OCI-LY7 (cell line): ENCODE measurements around the gene SMTN. TPM values are rescaled to one million over a fixed set of nuclear protein-coding genes. Genes with fewer than 3 reads are reported as not detected.

Experiments
- BruUV-seq: library from RNA; stranded (reverse); fragments of 400-500 nt; replicated peaks from 2 replicates; lab custom pipeline; 2021; lab: Mats Ljungman, UMichigan
- CTCF ChIA-PET: fragments of 300-600 bp; sonication (Branson Sonifier 250); formaldehyde crosslinking; loops from one replicate; lab custom pipeline; 2022; ENCODE audit warnings: antibody characterized with exemption; ENCODE audit not compliant: unreplicated experiment; lab: Charles Lee
- POLR2A ChIA-PET: fragments of 300-600 bp; sonication (Branson Sonifier 250); formaldehyde crosslinking; loops from one replicate; lab custom pipeline; 2022; ENCODE audit warnings: antibody characterized with exemption; lab: Charles Lee
- DNase-seq: peaks from one replicate; pipeline ENCODE4 v3.0.0-alpha.2; 2015; ENCODE audit warnings: low spot score
- H2AFZ ChIP-seq: fragments of 200-600 bp; sonication (generic), shearing (Covaris generic); 2 replicates; pipeline ENCODE4 v1.6.1; 2014; ENCODE audit warnings: mild to moderate bottlenecking, antibody characterized with exemption, low read length, moderate library complexity
- H3K27ac ChIP-seq: fragments of 200-600 bp; sonication (generic); 2 replicates; pipeline ENCODE4 v1.5.1; 2014; ENCODE audit warnings: mixed run types, low read depth, mild to moderate bottlenecking, moderate library complexity, low read length, inconsistent platforms; ENCODE audit not compliant: poor library complexity, severe bottlenecking
- H3K36me3 ChIP-seq: fragments of 200-600 bp; sonication (generic); 2 replicates; pipeline ENCODE4 v1.6.1; 2014; ENCODE audit warnings: mild to moderate bottlenecking, antibody characterized with exemption, low read length, moderate library complexity, mixed read lengths; ENCODE audit not compliant: insufficient read depth
- H3K4me1 ChIP-seq: fragments of 200-600 bp; sonication (generic); 2 replicates; pipeline ENCODE4 v1.5.1; 2014; ENCODE audit warnings: mild to moderate bottlenecking, low read length; ENCODE audit not compliant: insufficient read depth, poor library complexity, severe bottlenecking
- H3K4me2 ChIP-seq: fragments of 200-600 bp; sonication (generic); 2 replicates; pipeline ENCODE4 v1.6.1; 2014; ENCODE audit warnings: mild to moderate bottlenecking, low read length
- H3K4me3 ChIP-seq: fragments of 200-600 bp; sonication (generic); 2 replicates; pipeline ENCODE4 v1.5.1; 2014; ENCODE audit warnings: mild to moderate bottlenecking, low read depth, low read length; ENCODE audit not compliant: poor library complexity, severe bottlenecking
- H3K79me2 ChIP-seq: fragments of 200-600 bp; sonication (generic); 2 replicates; pipeline ENCODE4 v1.6.1; 2016; ENCODE audit warnings: low read depth, mild to moderate bottlenecking, low read length, moderate library complexity, mixed read lengths; ENCODE audit not compliant: insufficient read depth
- H3K9me2 ChIP-seq: fragments of 200-600 bp; sonication (generic); 2 replicates; pipeline ENCODE4 v1.6.1; 2016; ENCODE audit warnings: mild to moderate bottlenecking, low read length, mixed read lengths; ENCODE audit not compliant: insufficient read depth
- H3K9me3 ChIP-seq: fragments of 200-600 bp; sonication (generic); 2 replicates; pipeline ENCODE4 v1.6.1; 2014; ENCODE audit warnings: mild to moderate bottlenecking, mixed run types, low read length, mixed read lengths
- H4K20me1 ChIP-seq: fragments of 200-600 bp; sonication (generic); 2 replicates; pipeline ENCODE4 v1.6.1; 2014; ENCODE audit warnings: mild to moderate bottlenecking, antibody characterized with exemption, low read length, moderate library complexity, mixed read lengths; ENCODE audit not compliant: insufficient read depth
- EZH2phosphoT487 ChIP-seq: fragments of 200-600 bp; sonication (generic); IDR thresholded peaks from 2 replicates; pipeline ENCODE4 v1.6.1; 2018; ENCODE audit warnings: low read depth, borderline replicate concordance, mild to moderate bottlenecking, mixed run types, antibody characterized with exemption, low read length, moderate library complexity, mixed read lengths
- intact Hi-C: fragments of 100-400 bp; cut with micrococcal nuclease; formaldehyde crosslinking; loops from one replicate; pipeline ENCODE4 v1.10.0; 2022; ENCODE audit not compliant: unreplicated experiment
- total RNA-seq, 2 experiments: library from RNA; depleted of rRNA in 1 of 2; stranded (reverse); fragments of >200 nt in 1 of 2; shearing (Covaris generic) in 1 of 2; gene quantifications; 2 replicates each; pipeline ENCODE4 v1.2.3, GENCODE V29; 2014 to 2022
- TF ChIP-seq, protein P1 (sequence below): fragments of 200-600 bp; sonication (generic); conservative IDR thresholded peaks from 2 replicates; pipeline ENCODE4 v1.5.1; 2014; ENCODE audit warnings: mild to moderate bottlenecking, antibody characterized with exemption, low read length, moderate library complexity, mixed read lengths

Gene SMTN
- total RNA-seq, 2 experiments from 2014 or later = 16.9 to 35.4 TPM

DNA sequence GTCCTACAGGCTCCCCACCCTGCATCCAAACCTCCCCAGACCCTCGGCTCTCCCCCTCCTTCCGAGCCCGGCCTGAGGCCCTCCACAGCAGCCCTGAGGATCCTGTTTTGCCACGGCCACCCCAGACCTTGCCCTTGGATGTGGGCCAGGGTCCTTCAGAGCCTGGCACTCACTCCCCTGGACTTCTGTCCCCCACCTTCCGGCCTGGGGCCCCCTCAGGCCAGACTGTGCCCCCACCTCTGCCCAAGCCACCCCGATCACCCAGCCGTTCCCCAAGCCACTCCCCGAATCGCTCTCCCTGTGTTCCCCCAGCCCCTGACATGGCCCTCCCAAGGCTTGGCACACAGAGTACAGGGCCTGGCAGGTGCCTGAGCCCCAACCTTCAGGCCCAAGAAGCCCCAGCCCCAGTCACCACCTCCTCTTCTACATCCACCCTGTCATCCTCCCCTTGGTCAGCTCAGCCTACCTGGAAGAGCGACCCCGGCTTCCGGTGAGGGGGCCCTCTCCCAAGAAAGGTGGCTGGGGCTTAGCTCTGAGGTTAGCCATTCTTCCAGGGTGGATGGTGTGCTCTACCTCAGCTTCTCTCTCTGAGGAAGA is 44.5 kb downstream of the SMTN start:
- DNase-seq = no peak
- H3K9me2 ChIP-seq = no peaks in the 10 kb centered on the region
- H2AFZ ChIP-seq = no peak overlapping the region
- BruUV-seq = no TSS peak
- peaks cover 8% of the 10 kb centered on the region for H3K4me1 ChIP-seq
- H3K27ac ChIP-seq = no peak overlapping the region
- H3K4me3 ChIP-seq = no peak overlapping the region
- CTCF ChIA-PET = no interaction called here
- intact Hi-C loops = no loop called here
- no peak overlapping the region for H3K4me2 ChIP-seq
- H4K20me1 ChIP-seq = no peaks in the 10 kb centered on the region
- no peak for TF ChIP-seq EZH2phosphoT487
- TF ChIP-seq, protein P1, sequence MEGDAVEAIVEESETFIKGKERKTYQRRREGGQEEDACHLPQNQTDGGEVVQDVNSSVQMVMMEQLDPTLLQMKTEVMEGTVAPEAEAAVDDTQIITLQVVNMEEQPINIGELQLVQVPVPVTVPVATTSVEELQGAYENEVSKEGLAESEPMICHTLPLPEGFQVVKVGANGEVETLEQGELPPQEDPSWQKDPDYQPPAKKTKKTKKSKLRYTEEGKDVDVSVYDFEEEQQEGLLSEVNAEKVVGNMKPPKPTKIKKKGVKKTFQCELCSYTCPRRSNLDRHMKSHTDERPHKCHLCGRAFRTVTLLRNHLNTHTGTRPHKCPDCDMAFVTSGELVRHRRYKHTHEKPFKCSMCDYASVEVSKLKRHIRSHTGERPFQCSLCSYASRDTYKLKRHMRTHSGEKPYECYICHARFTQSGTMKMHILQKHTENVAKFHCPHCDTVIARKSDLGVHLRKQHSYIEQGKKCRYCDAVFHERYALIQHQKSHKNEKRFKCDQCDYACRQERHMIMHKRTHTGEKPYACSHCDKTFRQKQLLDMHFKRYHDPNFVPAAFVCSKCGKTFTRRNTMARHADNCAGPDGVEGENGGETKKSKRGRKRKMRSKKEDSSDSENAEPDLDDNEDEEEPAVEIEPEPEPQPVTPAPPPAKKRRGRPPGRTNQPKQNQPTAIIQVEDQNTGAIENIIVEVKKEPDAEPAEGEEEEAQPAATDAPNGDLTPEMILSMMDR = no peak
- POLR2A ChIA-PET = interaction anchor here (0.5 kb wide), 1 partner anchor 104 kb away, joined by 3 read pairs; no protein-coding TSS in a partner anchor
- H3K9me3 ChIP-seq = no peaks in the 10 kb centered on the region
- no peaks in the 10 kb centered on the region for H3K79me2 ChIP-seq
- no peaks in the 10 kb centered on the region for H3K36me3 ChIP-seq

DNA sequence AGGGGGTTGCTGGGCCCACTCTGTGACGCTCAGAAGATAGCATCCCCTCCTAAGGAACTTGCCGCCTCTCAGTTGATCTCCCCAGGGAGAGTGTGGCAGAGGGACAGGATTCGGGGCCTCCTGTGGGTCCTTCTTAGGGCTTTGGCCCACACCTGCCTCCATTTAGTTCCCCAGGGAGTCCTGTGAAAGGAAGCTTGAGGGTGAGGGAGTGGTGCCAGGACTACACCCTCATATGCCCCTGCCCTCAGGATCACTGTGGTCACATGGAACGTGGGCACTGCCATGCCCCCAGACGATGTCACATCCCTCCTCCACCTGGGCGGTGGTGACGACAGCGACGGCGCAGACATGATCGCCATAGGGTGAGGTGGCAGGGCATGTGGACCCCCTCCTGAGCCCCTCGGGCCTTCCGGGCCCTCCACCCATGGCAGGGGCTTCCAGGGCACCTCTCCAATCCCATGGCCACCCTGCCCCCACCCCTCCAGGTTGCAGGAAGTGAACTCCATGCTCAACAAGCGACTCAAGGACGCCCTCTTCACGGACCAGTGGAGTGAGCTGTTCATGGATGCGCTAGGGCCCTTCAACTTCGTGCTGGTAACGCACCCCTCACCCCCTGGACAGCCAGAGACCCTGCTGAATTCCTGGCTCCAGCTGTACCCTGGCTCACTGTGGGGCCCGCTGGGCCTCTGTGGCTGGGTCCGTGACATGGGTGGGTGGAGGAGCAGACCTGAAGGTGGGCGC is 45.2 kb downstream of the SMTN start:
- H4K20me1 ChIP-seq = no peaks in the 10 kb centered on the region
- no peak overlapping the region for H3K4me2 ChIP-seq
- BruUV-seq = no TSS peak
- no peaks in the 10 kb centered on the region for H3K9me3 ChIP-seq
- no peak overlapping the region for H3K27ac ChIP-seq
- no peak overlapping the region for H2AFZ ChIP-seq
- H3K4me3 ChIP-seq = no peak overlapping the region
- no peak for TF ChIP-seq EZH2phosphoT487
- TF ChIP-seq, protein P1 = no peak
- no peaks in the 10 kb centered on the region for H3K36me3 ChIP-seq
- no peaks in the 10 kb centered on the region for H3K9me2 ChIP-seq
- peaks cover 8% of the 10 kb centered on the region for H3K4me1 ChIP-seq
- ChIA-PET POLR2A (interaction anchor here (0.5 kb wide), 1 partner anchor 104 kb away, joined by 3 read pairs; no protein-coding TSS in a partner anchor), CTCF (no interaction called here)
- intact Hi-C loops = no loop called here
- DNase-seq = no peak
- H3K79me2 ChIP-seq = no peaks in the 10 kb centered on the region

DNA sequence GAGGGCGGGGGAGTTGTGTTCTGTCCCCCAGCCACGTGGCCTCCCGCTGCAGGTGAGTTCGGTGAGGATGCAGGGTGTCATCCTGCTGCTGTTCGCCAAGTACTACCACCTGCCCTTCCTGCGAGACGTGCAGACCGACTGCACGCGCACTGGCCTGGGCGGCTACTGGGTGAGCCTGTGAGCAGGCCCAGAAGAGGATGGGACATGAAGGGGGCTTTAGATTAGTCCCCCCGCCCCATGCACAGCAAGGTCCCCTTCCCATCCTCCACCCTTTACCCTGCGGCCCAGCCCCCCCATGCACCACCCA is 45.7 kb downstream of the SMTN start:
- Histone ChIP-seq H3K9me3 (no peaks in the 10 kb centered on the region), H3K27ac (no peak overlapping the region), H2AFZ (no peak overlapping the region), H3K4me3 (no peak overlapping the region), H3K79me2 (no peaks in the 10 kb centered on the region), H3K4me2 (no peak overlapping the region), H4K20me1 (no peaks in the 10 kb centered on the region), H3K36me3 (no peaks in the 10 kb centered on the region), H3K4me1 (peaks cover 8% of the 10 kb centered on the region), H3K9me2 (no peaks in the 10 kb centered on the region)
- POLR2A ChIA-PET = no interaction called here
- CTCF ChIA-PET = no interaction called here
- DNase-seq = no peak
- TF ChIP-seq, protein P1 = no peak
- no peak for TF ChIP-seq EZH2phosphoT487
- intact Hi-C loops = no loop called here
- BruUV-seq = no TSS peak
